BLaER1 treated with 17β-estradiol and CSF1 and Interleukin-3, amounts not matched to agents 10 nM and 100 nM (cell line): ENCODE data around the gene SYN1.
A peak's percentile ranks its signal among the peaks of the same experiment; 100 is the strongest.

ENCODE experiments used
- H3K27ac ChIP-seq, 11 experiments: shearing (Covaris generic); formaldehyde crosslinking; 2 replicates each; pipeline ENCODE4 v1.8.1; 2022
- H3K27me3 ChIP-seq, 11 experiments: shearing (Covaris generic); formaldehyde crosslinking; 2 replicates each; pipeline ENCODE4 v1.8.1; 2022
- H3K36me3 ChIP-seq, 11 experiments: shearing (Covaris generic); formaldehyde crosslinking; 2 replicates each; pipeline ENCODE4 v1.8.1; 2022
- H3K4me1 ChIP-seq, 10 experiments: shearing (Covaris generic); formaldehyde crosslinking; 2 replicates each; pipeline ENCODE4 v1.8.1; 2022
- H3K4me2 ChIP-seq, 11 experiments: shearing (Covaris generic); formaldehyde crosslinking; 2 replicates each; pipeline ENCODE4 v1.8.1; 2022
- H3K4me3 ChIP-seq, 10 experiments: shearing (Covaris generic); formaldehyde crosslinking; 2 replicates each; pipeline ENCODE4 v1.8.1; 2022
- H3K9ac ChIP-seq, 11 experiments: shearing (Covaris generic); formaldehyde crosslinking; 2 replicates each; pipeline ENCODE4 v1.8.1; 2022
- H3K9me3 ChIP-seq, 11 experiments: shearing (Covaris generic); formaldehyde crosslinking; replicated peaks in 1 of 11; 2 replicates each; pipeline ENCODE4 v1.8.1; 2022
- H4K20me1 ChIP-seq, 11 experiments: shearing (Covaris generic); formaldehyde crosslinking; 2 replicates each; pipeline ENCODE4 v1.8.1; 2022
- Cebpa-rat ChIP-seq, 11 experiments: shearing (Covaris generic); IDR thresholded peaks; 2 replicates each; pipeline ENCODE4 v1.8.1; 2022

The SYN1 gene

GRCh38 chrX:47560179-47560933 is 59.3 kb downstream of the SYN1 start:
- Histone ChIP-seq H3K9ac (peak overlapping the region; percentile 75 to 91 (median 88)), H4K20me1 (peaks cover 3 to 40% (median 20%) of the 10 kb centered on the region in 11 experiments; a peak in 17 of 22 replicates), H3K27ac (peak overlapping the region in 10 of 11 experiments; percentile 87 to 94 (median 90); a peak in 19 of 22 replicates), H3K4me1 (peaks cover 16 to 43% (median 35%) of the 10 kb centered on the region in 10 experiments), H3K4me2 (peak overlapping the region; percentile 43 to 81 (median 59); a peak in 21 of 22 replicates), H3K36me3 (peaks cover 0 to 26% (median 16%) of the 10 kb centered on the region in 11 experiments; a peak in 16 of 22 replicates), H3K4me3 (peak overlapping the region; percentile 55 to 76 (median 71)), H3K9me3 (peaks cover 0 to 11% (median 0%) of the 10 kb centered on the region in 11 experiments; a peak in 2 of 22 replicates), H3K27me3 (peaks cover 14 to 56% (median 33%) of the 10 kb centered on the region in 11 experiments; a peak in 19 of 22 replicates)
- no peak for TF ChIP-seq Cebpa-rat (IDR thresholded peaks at IDR 0.05)

- Histone ChIP-seq H3K4me2 (no peak overlapping the region), H3K9me3 (peaks cover 0 to 11% (median 0%) of the 10 kb centered on the region in 11 experiments; a peak in 2 of 22 replicates), H4K20me1 (peaks cover 3 to 21% (median 12%) of the 10 kb centered on the region in 11 experiments; a peak in 13 of 22 replicates), H3K4me3 (no peak overlapping the region), H3K36me3 (peaks cover 0 to 8% (median 7%) of the 10 kb centered on the region in 11 experiments; a peak in 11 of 22 replicates), H3K27me3 (peaks cover 14 to 62% (median 37%) of the 10 kb centered on the region in 11 experiments; a peak in 19 of 22 replicates), H3K4me1 (peaks cover 10 to 24% (median 20%) of the 10 kb centered on the region in 10 experiments), H3K9ac (no peak overlapping the region), H3K27ac (no peak overlapping the region)
- TF ChIP-seq Cebpa-rat (IDR thresholded peaks at IDR 0.05): no peak
These were observed 61.2 kb downstream of the SYN1 start for GRCh38 chrX:47558436-47558835.

- H3K9ac ChIP-seq: peak overlapping the region in 3 of 11 experiments; percentile 12 to 41 (median 29); a peak in 2 of 22 replicates
- H3K27me3 ChIP-seq: peaks cover 14 to 72% (median 46%) of the 10 kb centered on the region in 11 experiments; a peak in 20 of 22 replicates
- H3K36me3 ChIP-seq: no peaks in the 10 kb centered on the region
- H3K4me1 ChIP-seq: peaks cover 0 to 7% (median 6%) of the 10 kb centered on the region in 10 experiments; a peak in 7 of 20 replicates
- peak overlapping the region in 6 of 10 experiments; percentile 19 to 39 (median 28); a peak in 7 of 20 replicates for H3K4me3 ChIP-seq
- peaks cover 0 to 6% (median 0%) of the 10 kb centered on the region in 11 experiments; a peak in 2 of 22 replicates for H3K9me3 ChIP-seq
- no peak for TF ChIP-seq Cebpa-rat (IDR thresholded peaks at IDR 0.05)
- no peaks in the 10 kb centered on the region for H4K20me1 ChIP-seq
- H3K27ac ChIP-seq: peak overlapping the region in 8 of 11 experiments; percentile 14 to 47 (median 30); a peak in 7 of 22 replicates
- peak overlapping the region in 10 of 11 experiments; percentile 14 to 65 (median 32); a peak in 12 of 22 replicates for H3K4me2 ChIP-seq
These were observed 63.5 kb downstream of the SYN1 start for GRCh38 chrX:47556045-47556623.

- Histone ChIP-seq H3K9ac (no peak overlapping the region), H4K20me1 (no peaks in the 10 kb centered on the region), H3K27ac (no peak overlapping the region), H3K9me3 (no peaks in the 10 kb centered on the region), H3K4me1 (peaks cover 0 to 4% (median 0%) of the 10 kb centered on the region in 10 experiments; a peak in 1 of 20 replicates), H3K4me2 (no peak overlapping the region), H3K27me3 (peaks cover 4 to 51% (median 22%) of the 10 kb centered on the region in 11 experiments; a peak in 20 of 22 replicates), H3K4me3 (no peak overlapping the region), H3K36me3 (no peaks in the 10 kb centered on the region)
- TF ChIP-seq Cebpa-rat (IDR thresholded peaks at IDR 0.05): no peak
These were observed 76.2 kb downstream of the SYN1 start for GRCh38 chrX:47543496-47543895.

GRCh38 chrX:47540754-47541538 is 78.7 kb downstream of the SYN1 start:
- H3K9me3 ChIP-seq: peaks cover 0 to under 1% (median 0%) of the 10 kb centered on the region in 11 experiments; a peak in 1 of 22 replicates
- H3K27ac ChIP-seq: no peak overlapping the region
- peak overlapping the region in 3 of 11 experiments; percentile 4 to 15 (median 10); a peak in 3 of 22 replicates for H3K4me2 ChIP-seq
- H3K36me3 ChIP-seq: no peaks in the 10 kb centered on the region
- H4K20me1 ChIP-seq: no peaks in the 10 kb centered on the region
- peaks cover 0 to 4% (median 0%) of the 10 kb centered on the region in 10 experiments; a peak in 1 of 20 replicates for H3K4me1 ChIP-seq
- H3K9ac ChIP-seq: no peak overlapping the region
- H3K27me3 ChIP-seq: peaks cover 5 to 55% (median 28%) of the 10 kb centered on the region in 11 experiments; a peak in 20 of 22 replicates
- H3K4me3 ChIP-seq: no peak overlapping the region
- TF ChIP-seq Cebpa-rat (IDR thresholded peaks at IDR 0.05): no peak

- no peak overlapping the region for H3K9ac ChIP-seq
- no peaks in the 10 kb centered on the region for H3K36me3 ChIP-seq
- no peak overlapping the region for H3K27ac ChIP-seq
- no peak overlapping the region for H3K4me2 ChIP-seq
- H4K20me1 ChIP-seq: no peaks in the 10 kb centered on the region
- peaks cover 0 to 3% (median 0%) of the 10 kb centered on the region in 11 experiments; a peak in 1 of 22 replicates for H3K9me3 ChIP-seq
- no peak for TF ChIP-seq Cebpa-rat (IDR thresholded peaks at IDR 0.05)
- H3K4me1 ChIP-seq: peaks cover 0 to 4% (median 0%) of the 10 kb centered on the region in 10 experiments; a peak in 1 of 20 replicates
- H3K27me3 ChIP-seq: peaks cover 5 to 60% (median 28%) of the 10 kb centered on the region in 11 experiments; a peak in 19 of 22 replicates
- H3K4me3 ChIP-seq: no peak overlapping the region
These were observed 79.8 kb downstream of the SYN1 start for GRCh38 chrX:47539860-47540259.

GRCh38 chrX:47530049-47530448 is 89.6 kb downstream of the SYN1 start:
- Histone ChIP-seq H3K4me3 (no peak overlapping the region), H4K20me1 (no peaks in the 10 kb centered on the region), H3K4me1 (peaks cover 0 to 7% (median 0%) of the 10 kb centered on the region in 10 experiments; a peak in 1 of 20 replicates), H3K9ac (no peak overlapping the region), H3K27me3 (peaks cover 0 to 32% (median 4%) of the 10 kb centered on the region in 11 experiments; a peak in 7 of 22 replicates), H3K4me2 (no peak overlapping the region), H3K36me3 (no peaks in the 10 kb centered on the region), H3K9me3 (0 out of 22 replicates have a peak, but pooled peaks cover 0 to 4% (median 0%) of the 10 kb centered on the region in 11 experiments), H3K27ac (no peak overlapping the region)
- TF ChIP-seq Cebpa-rat (IDR thresholded peaks at IDR 0.05): no peak

- Histone ChIP-seq H4K20me1 (no peaks in the 10 kb centered on the region), H3K4me2 (no peak overlapping the region), H3K9ac (no peak overlapping the region), H3K4me3 (no peak overlapping the region), H3K9me3 (0 out of 22 replicates have a peak, but pooled peaks cover 0 to 4% (median 0%) of the 10 kb centered on the region in 11 experiments), H3K27me3 (peaks cover 0 to 32% (median 4%) of the 10 kb centered on the region in 11 experiments; a peak in 7 of 22 replicates), H3K4me1 (peaks cover 0 to 7% (median 0%) of the 10 kb centered on the region in 10 experiments; a peak in 1 of 20 replicates), H3K27ac (no peak overlapping the region), H3K36me3 (no peaks in the 10 kb centered on the region)
- TF ChIP-seq Cebpa-rat (IDR thresholded peaks at IDR 0.05): no peak
These were observed 90.1 kb downstream of the SYN1 start for GRCh38 chrX:47529548-47529947.
